Measurements from ENCODE around the gene RECK.

The RECK gene

DNA sequence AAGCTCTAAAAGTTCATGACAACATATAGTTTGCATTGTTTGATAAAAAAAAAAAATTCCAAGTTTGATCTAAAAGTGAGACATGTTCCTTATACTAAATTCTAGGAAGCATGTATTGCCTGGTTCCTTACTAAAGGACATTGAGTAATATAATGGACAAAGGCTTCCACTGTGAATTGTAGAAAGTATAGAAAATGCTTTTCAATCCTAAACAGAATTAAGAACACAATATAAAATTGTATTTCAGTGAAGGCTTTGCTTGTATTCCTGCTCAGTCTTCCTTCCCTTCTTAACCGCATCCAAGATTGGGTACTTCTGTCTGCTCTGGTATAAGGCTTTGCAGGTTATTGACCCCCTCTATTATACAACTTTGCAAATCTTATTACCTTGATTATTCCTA lies 2.4 kb downstream of the RECK start:
- Mint-ChIP-seq H3K9me3 (no peaks in the 10 kb centered on the region), H3K4me1 (peaks cover 33% of the 10 kb centered on the region), H3K4me3 (no peak overlapping the region), H3K27me3 (no peaks in the 10 kb centered on the region), H3K36me3 (no peaks in the 10 kb centered on the region), H3K27ac (no peak overlapping the region)
- no peak for ATAC-seq

DNA sequence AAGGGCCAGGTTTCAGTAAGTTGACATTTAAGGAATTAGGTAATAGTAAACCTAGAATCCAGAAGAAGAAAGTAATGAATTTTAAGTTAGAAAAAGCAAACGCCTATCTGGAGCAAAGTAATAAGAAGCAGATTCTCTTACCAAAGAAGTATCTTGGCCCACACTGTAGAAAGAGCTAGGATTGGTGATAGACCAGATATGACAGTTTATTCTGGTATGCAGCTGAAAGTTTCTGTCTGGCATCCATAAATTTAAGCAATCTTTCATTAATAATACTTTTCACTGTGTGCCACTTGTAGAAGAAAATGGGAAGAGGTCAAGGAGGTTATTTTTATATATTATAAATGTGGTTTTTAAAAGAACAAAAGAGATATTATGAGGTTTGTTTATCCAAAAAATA lies 3.0 kb downstream of the RECK start:
- no peak overlapping the region for H3K4me3 Mint-ChIP-seq
- no peaks in the 10 kb centered on the region for H3K36me3 Mint-ChIP-seq
- no peaks in the 10 kb centered on the region for H3K27me3 Mint-ChIP-seq
- H3K4me1 Mint-ChIP-seq = peaks cover 39% of the 10 kb centered on the region
- no peaks in the 10 kb centered on the region for H3K9me3 Mint-ChIP-seq
- H3K27ac Mint-ChIP-seq = no peak overlapping the region
- no peak for ATAC-seq

DNA sequence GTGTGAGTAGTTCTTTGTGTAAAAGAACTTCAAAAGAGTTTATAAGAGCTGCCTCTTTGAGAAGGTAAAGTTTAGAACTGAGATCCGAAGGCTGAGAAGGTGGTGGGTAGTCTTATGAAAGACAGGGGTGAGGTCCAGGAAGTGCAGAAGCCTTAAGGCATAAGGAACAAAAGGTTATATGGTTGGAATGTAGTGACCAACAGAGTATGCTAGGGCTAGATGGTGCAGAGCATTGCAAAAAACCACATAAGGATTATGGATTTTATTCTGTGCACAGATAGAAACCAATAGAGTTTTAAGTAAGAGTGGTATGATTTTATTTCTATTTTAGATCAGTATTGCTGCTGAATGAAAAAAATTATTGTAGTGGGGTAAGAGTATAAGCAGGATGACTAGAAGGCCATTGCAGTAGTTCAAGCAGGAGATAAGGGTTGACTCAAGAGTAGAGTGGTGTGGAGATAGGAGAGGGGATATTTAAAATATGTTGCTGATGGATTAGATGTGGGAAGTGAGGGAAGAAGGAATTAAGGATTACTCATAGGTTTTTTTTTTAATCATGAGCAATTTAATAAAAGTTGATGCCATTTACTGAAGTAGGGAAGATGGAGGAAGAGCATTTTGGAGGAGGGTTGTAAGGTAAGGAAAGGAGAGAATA lies 3.7 kb downstream of the RECK start:
- ATAC-seq = no peak
- Mint-ChIP-seq H3K9me3 (no peaks in the 10 kb centered on the region), H3K4me1 (peaks cover 41% of the 10 kb centered on the region), H3K27me3 (no peaks in the 10 kb centered on the region), H3K4me3 (no peak overlapping the region), H3K27ac (no peak overlapping the region), H3K36me3 (no peaks in the 10 kb centered on the region)

DNA sequence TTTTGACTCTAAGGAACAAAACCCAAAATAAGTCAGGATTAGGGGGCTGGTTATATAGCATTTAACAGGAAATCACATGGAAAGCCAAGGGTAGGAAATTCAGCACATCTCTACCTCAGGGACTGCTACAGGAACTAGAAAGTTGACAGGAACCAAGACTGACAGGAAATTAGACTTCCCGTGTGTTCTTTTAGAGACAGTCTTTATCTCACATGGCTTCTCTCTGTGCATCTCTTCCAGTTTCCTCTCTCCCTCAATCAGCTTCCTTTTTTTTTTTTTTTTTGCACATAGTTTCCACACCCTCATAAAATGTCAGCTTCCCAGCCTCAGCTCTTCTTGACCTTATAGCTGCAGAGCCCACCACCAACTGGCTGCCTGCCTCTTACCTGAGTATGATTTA lies 4.8 kb downstream of the RECK start:
- no peak overlapping the region for H3K27ac Mint-ChIP-seq
- no peak for ATAC-seq
- no peaks in the 10 kb centered on the region for H3K9me3 Mint-ChIP-seq
- no peak overlapping the region for H3K4me3 Mint-ChIP-seq
- no peaks in the 10 kb centered on the region for H3K36me3 Mint-ChIP-seq
- no peaks in the 10 kb centered on the region for H3K27me3 Mint-ChIP-seq
- peaks cover 41% of the 10 kb centered on the region for H3K4me1 Mint-ChIP-seq

DNA sequence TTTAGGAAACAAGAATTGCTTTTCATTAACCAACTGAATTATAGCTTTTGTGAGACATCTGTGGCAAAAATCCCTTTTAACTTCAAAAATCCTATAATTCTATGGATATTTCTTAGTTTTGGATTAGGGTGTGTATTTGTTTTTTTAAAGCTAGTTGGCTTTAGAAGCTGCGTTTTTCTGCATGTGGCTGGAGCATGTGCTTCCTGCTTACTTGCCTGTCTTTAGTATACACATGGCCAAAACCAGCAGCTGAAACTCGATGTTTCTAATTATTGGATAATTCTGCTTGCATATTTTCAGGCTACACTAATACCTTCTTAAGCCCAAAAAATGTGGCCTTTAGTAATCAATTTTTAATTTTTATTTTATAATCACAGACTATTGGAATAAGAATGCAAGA lies 8.9 kb downstream of the RECK start:
- Mint-ChIP-seq H3K4me3 (no peak overlapping the region), H3K27ac (no peak overlapping the region), H3K4me1 (peaks cover 32% of the 10 kb centered on the region), H3K36me3 (no peaks in the 10 kb centered on the region), H3K27me3 (no peaks in the 10 kb centered on the region), H3K9me3 (no peaks in the 10 kb centered on the region)
- no peak for ATAC-seq

DNA sequence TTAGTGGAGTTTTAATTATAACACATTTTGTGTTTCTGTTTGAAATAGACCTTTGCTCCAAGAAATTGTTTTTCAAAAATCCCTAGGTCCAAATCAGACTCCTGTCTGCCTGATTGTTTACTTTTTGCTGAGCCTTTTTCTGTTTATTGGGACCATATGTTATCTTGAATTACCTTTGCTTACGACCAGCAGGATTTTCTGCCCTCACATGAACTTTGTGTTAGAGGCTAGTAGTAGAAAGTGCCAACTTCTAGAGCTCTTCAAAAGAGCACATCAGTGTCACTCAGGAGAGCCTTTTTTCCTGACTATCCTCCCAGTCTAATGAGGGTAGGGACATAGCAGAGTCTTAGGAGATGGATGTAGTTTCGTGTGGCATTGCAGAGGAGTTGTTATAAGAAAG lies 10.2 kb downstream of the RECK start:
- no peaks in the 10 kb centered on the region for H3K9me3 Mint-ChIP-seq
- peaks cover 22% of the 10 kb centered on the region for H3K4me1 Mint-ChIP-seq
- ATAC-seq = no peak
- no peak overlapping the region for H3K27ac Mint-ChIP-seq
- no peak overlapping the region for H3K4me3 Mint-ChIP-seq
- H3K36me3 Mint-ChIP-seq = no peaks in the 10 kb centered on the region
- no peaks in the 10 kb centered on the region for H3K27me3 Mint-ChIP-seq

DNA sequence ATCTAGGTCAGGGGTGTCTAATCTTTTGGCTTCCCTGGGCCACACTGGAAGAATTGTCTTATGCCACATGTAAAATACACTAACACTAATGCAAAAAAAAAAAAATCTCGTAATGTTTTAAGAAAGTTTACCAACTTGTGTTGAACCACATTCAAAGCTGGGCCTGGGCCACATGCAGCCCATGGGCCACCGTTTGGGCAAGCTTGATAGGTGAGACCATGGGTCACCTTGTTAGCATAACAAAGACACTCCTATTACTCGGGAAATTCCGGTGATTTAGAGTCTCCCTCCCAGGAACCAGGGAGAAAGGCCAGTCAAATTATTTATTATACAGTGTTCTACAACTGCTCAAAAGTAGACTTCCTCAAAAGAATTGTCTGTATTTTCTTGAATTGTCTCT lies 12.7 kb downstream of the RECK start:
- Mint-ChIP-seq H3K27me3 (no peaks in the 10 kb centered on the region), H3K4me3 (no peak overlapping the region), H3K4me1 (peaks cover 11% of the 10 kb centered on the region), H3K27ac (no peak overlapping the region), H3K36me3 (no peaks in the 10 kb centered on the region), H3K9me3 (no peaks in the 10 kb centered on the region)
- no peak for ATAC-seq

DNA sequence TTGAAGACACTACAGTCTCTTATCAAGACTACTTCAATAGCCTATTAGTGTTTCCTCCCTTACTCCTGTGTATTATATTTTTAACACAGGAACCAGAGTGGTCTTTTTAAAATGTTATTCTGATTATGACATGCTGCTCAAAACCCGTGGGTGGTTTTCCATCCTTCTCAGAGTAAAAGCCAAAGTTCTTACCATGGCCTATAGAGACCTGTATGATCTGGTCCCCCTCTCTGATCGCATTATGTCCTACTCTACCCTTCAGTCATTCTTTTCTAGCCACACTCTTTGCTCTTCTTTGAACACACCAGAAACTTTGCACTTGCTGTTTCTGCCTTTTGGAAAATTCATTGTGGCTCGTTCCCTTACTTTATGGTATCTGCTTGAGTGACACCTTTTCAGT lies 13.8 kb downstream of the RECK start:
- H3K4me3 Mint-ChIP-seq = no peak overlapping the region
- H3K36me3 Mint-ChIP-seq = no peaks in the 10 kb centered on the region
- no peak overlapping the region for H3K27ac Mint-ChIP-seq
- ATAC-seq = no peak
- peaks cover 6% of the 10 kb centered on the region for H3K4me1 Mint-ChIP-seq
- no peaks in the 10 kb centered on the region for H3K9me3 Mint-ChIP-seq
- H3K27me3 Mint-ChIP-seq = no peaks in the 10 kb centered on the region

DNA sequence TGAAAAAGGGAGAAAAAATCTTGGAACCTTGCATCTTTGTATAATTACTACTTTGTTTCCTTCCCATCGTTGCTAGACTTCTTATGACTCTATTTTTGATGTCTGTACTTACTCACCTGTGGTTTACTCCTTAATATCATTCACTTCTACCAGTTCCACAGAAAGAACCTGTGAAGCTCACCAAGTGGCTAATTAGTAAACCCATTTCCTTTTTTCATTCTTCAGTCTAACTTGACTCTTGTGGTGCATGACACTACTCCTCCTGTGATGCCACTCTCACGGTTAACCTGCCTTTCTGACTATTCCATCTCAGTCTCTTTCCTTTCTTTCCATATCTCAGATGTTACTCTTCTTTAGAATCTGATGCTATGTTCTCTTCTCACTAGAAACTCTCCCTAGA lies 14.6 kb downstream of the RECK start:
- peak; percentile 64 for ATAC-seq
- H3K4me1 Mint-ChIP-seq = peaks cover 6% of the 10 kb centered on the region

DNA sequence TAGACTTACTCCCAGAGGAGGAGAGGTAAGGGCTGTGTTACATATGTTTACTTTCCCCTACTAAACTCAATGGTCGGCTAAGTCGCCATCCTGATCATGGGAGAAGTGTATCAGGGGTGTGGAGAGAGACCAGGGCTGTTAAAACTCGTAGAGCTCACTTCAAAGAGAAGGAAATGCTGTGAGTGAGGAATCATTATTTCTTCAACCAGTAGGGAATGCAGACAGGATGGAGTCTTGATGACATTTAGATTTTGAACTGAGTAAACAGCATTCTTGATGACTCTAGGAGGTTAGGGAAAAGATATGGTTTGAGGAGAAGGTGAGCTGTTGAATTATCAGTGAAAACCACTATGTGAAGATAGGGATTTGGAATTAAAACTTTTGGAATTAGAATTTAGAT lies 17.3 kb downstream of the RECK start:
- H3K27me3 Mint-ChIP-seq = no peaks in the 10 kb centered on the region
- H3K36me3 Mint-ChIP-seq = peaks cover 4% of the 10 kb centered on the region
- no peak for ATAC-seq
- H3K27ac Mint-ChIP-seq = no peak overlapping the region
- H3K4me1 Mint-ChIP-seq = no peaks in the 10 kb centered on the region
- no peak overlapping the region for H3K4me3 Mint-ChIP-seq
- no peaks in the 10 kb centered on the region for H3K9me3 Mint-ChIP-seq

More for the DNA sequence above, 14.6 kb downstream of the RECK start:
- Mint-ChIP-seq H3K27me3 (no peaks in the 10 kb centered on the region), H3K27ac (no peak overlapping the region), H3K4me3 (no peak overlapping the region), H3K9me3 (no peaks in the 10 kb centered on the region), H3K36me3 (no peaks in the 10 kb centered on the region)

DNA sequence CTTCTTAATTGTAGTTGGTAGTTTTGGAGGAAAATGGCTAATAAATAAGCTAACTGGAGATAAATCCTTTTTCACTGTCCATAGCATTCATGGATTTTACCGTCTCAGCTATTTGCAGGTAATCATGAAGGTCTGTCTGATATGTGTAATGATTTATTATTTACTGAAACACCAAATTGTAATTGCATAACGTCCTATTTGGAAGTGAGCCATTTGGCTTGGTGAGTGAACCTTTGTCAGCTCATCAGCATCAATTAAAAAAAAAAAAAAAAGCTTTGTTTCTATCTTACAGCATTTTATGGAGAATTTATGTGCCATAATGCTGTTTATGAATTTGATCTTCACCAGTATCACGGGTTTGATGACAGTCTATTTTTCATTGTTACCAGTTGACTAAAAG lies 20.2 kb downstream of the RECK start:
- Mint-ChIP-seq H3K36me3 (peaks cover 14% of the 10 kb centered on the region), H3K9me3 (no peaks in the 10 kb centered on the region), H3K4me3 (no peak overlapping the region), H3K4me1 (no peaks in the 10 kb centered on the region), H3K27me3 (no peaks in the 10 kb centered on the region), H3K27ac (no peak overlapping the region)
- no peak for ATAC-seq

DNA sequence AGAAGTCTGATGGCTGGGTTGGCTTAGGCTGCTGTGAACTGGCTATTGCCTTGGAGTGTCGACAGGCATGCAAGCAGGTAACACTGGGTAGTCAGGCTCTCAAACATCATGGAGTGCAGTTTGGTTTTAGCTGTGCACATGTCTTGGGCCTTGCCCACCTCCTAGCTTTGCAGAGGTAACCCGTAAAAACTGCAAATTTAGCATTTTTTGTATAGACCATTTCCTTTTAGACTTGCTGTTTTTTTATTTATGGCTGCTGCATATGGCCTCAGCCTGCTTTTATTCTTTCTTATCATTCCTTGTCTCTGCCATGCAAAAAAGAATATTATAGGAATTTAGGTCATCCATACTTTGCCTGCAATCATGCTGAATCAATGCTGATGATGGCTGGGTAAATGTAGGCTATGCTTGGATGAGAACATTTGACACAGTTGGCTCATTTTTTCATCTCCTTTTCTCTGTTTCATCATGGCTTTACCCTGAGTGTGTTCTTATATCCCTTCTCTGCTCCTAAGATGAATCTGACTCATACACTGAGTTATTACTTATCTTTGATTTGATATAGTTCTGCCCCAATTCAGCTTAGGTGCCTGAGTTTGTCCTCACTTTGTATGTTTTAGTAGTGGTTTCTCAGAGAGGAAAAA lies 27.2 kb downstream of the RECK start:
- Mint-ChIP-seq H3K9me3 (no peaks in the 10 kb centered on the region), H3K27ac (no peak overlapping the region), H3K4me1 (no peaks in the 10 kb centered on the region), H3K27me3 (no peaks in the 10 kb centered on the region), H3K4me3 (no peak overlapping the region), H3K36me3 (peaks cover 28% of the 10 kb centered on the region)
- ATAC-seq = no peak

DNA sequence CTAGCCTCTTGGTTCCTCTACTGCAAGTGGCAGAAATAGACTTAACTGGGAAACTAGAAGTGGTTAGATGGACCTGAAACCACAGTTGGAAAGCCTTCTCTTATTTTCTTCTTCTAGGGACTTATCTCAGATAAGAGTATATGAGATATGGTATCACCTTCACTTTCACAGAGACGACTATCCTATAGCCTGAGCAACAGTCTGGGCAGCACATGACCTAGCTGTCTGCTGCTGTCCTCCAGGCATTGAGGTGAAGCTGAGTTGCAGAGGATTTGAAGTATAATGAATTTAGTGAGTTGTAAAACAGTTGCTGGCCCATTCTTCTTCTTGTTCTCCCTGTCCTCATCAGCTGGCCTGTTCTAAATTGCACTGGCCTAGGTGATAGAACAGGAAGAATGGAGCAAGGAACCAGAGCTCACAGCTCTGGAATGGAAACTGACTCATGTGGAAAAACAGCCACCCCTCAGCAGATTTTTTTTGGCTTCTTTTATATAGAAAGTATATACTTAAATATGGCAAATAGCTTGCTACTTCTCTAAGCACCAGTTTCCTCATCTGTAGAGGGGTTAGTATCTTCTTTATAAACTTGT lies 27.8 kb downstream of the RECK start:
- no peaks in the 10 kb centered on the region for H3K27me3 Mint-ChIP-seq
- H3K4me3 Mint-ChIP-seq = no peak overlapping the region
- no peak overlapping the region for H3K27ac Mint-ChIP-seq
- ATAC-seq = no peak
- no peaks in the 10 kb centered on the region for H3K9me3 Mint-ChIP-seq
- H3K36me3 Mint-ChIP-seq = peaks cover 28% of the 10 kb centered on the region
- H3K4me1 Mint-ChIP-seq = no peaks in the 10 kb centered on the region

DNA sequence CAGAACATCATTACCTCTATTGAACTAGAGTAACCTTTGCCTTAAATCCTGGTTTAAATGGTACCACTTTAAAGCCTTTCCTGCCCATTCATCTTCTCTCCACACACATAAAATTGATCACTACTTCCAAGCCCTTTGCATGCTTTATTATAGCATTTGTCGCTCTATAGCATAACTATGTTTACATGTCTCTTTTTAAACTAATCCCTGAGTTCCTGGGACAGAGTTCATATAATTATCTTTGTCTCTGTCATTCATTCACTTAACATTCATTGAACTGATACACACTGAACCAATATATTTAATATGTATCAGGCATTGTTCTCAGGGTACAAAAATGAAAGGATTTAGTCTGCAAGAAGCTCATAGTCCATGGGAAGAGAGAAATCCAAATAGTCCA lies 37.3 kb downstream of the RECK start:
- Mint-ChIP-seq H3K27ac (no peak overlapping the region), H3K27me3 (no peaks in the 10 kb centered on the region), H3K36me3 (peaks cover 4% of the 10 kb centered on the region), H3K4me1 (no peaks in the 10 kb centered on the region), H3K4me3 (no peak overlapping the region), H3K9me3 (no peaks in the 10 kb centered on the region)
- no peak for ATAC-seq

DNA sequence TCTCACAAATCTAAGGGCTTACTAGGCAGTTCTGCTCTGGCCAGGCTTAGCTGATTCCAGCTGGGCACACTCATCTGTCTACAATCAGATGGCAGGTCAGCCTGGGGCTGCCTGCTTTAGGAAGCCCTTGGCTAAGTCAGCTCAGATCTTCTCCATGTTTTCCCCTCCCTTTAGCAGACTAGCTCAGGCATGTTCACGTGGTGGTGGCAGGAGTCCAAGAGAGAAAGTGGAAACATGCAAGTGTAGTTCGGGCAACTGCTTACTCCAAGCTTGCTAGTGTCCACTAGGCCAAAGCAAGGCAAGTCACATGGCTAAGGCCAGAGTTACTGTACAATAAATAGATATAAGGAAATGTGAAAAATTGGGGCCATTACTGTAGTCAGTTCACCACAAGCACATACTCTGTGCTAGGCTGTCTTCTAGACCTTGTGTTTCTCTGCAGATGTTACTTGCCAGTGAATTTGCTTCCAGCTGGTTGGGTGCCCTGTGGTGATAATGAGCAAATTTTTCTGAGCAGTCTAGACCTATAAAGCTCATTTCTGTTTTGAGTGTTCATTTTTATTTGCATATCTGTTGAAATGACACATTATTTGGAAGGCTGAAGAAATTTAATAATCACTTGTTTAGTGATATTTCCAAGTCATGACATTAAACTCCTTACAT lies 38.3 kb downstream of the RECK start:
- Mint-ChIP-seq H3K4me3 (no peak overlapping the region), H3K4me1 (no peaks in the 10 kb centered on the region), H3K27me3 (no peaks in the 10 kb centered on the region), H3K27ac (no peak overlapping the region), H3K36me3 (peaks cover 4% of the 10 kb centered on the region), H3K9me3 (no peaks in the 10 kb centered on the region)
- ATAC-seq = no peak

DNA sequence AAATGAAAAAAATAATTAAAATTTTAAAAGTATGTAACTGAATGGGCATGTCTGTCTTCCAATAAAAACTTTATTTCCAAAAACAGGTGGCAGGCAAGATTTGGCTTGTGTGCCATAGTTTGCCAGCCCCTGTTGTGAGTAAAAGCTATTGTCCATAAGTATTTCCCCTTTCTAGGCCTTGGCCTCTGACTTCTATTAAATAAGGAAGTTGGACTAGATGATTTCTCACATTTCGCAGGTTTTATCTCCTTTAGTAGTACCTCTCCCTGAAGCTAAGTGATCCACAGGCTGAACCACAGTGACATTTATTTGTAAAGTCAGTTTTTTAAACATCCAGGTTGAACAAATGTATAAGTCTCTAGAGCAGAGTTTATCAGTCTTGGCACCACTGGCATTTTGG lies 41.3 kb downstream of the RECK start:
- H3K36me3 Mint-ChIP-seq = peaks cover 4% of the 10 kb centered on the region
- H3K27ac Mint-ChIP-seq = no peak overlapping the region
- no peak overlapping the region for H3K4me3 Mint-ChIP-seq
- H3K9me3 Mint-ChIP-seq = no peaks in the 10 kb centered on the region
- H3K27me3 Mint-ChIP-seq = no peaks in the 10 kb centered on the region
- ATAC-seq = no peak
- H3K4me1 Mint-ChIP-seq = no peaks in the 10 kb centered on the region
